ENCODE measurements around the gene TMEM38B.

Gene TMEM38B, protein sequence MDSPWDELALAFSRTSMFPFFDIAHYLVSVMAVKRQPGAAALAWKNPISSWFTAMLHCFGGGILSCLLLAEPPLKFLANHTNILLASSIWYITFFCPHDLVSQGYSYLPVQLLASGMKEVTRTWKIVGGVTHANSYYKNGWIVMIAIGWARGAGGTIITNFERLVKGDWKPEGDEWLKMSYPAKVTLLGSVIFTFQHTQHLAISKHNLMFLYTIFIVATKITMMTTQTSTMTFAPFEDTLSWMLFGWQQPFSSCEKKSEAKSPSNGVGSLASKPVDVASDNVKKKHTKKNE

GRCh38 chr9:105694190-105694847 lies at the start of gene TMEM38B:
TMEM38B (plus strand) TSS chr9:105694541; CDS start chr9:105694661, 120 bp downstream.
- DNase-seq, result peak; percentile 66

DNA sequence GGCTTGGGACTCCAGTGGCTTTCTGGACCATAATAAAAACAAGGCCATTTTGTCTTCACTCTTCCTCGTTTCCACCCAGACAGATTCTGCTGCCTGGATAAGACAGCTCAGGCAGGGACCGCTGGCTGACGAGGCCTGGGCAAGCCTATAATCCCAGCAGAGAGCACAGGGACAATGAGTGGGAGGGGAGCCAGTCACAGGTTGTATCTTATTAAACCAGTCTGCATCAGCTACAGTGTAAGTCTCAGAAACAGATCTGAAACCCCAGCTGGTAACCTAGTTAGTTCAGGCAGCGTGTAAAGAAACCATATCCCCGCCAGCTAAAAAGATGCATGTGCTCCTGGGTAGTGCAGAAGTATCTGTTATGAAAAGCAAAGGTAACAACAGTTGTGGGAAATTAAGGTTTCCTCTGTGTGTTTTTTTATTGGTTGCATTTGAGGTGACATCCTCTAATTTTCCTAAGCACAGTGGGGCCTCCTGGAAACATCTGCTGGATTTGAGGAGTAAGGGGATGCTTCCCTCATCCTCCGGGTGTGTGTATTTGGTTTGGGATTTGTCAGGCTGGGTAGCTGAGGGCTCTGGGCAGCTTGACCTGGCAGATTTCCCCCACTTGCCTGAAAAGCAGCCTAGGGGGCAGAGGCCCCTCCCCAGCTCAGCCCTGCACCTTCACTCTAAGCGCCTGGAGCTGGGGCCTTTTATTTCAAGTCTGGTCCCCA lies 47.3 kb upstream of the TMEM38B start:
- no peak for DNase-seq

GRCh38 chr9:105647595-105648349 lies 46.6 kb upstream of the TMEM38B start:
- no peak for DNase-seq

DNA sequence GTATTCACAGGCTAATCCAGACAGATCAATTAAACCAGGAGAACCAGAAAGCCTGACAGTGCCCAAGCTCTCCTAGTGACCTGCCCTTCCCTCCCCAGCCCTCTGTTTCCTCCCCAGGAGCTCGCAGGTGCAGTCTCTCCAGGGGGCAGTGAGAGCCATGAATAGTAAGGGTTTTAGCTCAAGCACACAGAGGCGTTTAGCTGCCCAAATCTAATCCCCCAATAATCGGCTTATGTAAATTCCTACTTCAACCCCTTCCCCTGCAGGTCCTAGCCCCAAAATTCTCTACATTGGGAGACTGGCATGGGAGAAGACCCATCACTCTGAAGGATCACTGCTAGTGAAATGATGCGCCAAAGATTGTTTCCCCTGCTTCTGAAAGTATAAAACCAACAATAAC lies 42.5 kb upstream of the TMEM38B start:
- DNase-seq, result no peak

- no peak for DNase-seq
Measured at GRCh38 chr9:105656131-105656921, 38.0 kb upstream of the TMEM38B start.

DNA sequence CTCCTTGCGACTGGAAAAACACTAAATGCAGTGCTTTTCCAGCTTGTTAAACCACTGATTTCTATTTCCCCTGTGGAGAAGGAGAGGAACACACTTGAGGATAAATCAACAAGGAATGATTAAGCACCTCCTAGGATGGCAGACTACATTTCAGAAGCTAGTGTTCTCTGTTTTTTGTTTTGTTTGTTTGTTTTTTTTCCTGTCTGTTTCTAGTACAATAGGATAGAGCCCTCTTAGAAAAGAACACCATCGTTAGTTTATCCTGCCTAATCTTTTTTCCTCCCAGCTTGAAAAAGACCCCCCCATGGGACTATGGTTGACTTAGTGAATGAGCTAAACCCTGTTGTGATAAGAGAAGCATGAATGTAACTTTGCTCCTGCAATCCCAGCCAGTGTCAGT lies 36.0 kb upstream of the TMEM38B start:
- DNase-seq, result no peak

GRCh38 chr9:105661011-105661410 lies 33.3 kb upstream of the TMEM38B start:
- no peak for DNase-seq

DNA sequence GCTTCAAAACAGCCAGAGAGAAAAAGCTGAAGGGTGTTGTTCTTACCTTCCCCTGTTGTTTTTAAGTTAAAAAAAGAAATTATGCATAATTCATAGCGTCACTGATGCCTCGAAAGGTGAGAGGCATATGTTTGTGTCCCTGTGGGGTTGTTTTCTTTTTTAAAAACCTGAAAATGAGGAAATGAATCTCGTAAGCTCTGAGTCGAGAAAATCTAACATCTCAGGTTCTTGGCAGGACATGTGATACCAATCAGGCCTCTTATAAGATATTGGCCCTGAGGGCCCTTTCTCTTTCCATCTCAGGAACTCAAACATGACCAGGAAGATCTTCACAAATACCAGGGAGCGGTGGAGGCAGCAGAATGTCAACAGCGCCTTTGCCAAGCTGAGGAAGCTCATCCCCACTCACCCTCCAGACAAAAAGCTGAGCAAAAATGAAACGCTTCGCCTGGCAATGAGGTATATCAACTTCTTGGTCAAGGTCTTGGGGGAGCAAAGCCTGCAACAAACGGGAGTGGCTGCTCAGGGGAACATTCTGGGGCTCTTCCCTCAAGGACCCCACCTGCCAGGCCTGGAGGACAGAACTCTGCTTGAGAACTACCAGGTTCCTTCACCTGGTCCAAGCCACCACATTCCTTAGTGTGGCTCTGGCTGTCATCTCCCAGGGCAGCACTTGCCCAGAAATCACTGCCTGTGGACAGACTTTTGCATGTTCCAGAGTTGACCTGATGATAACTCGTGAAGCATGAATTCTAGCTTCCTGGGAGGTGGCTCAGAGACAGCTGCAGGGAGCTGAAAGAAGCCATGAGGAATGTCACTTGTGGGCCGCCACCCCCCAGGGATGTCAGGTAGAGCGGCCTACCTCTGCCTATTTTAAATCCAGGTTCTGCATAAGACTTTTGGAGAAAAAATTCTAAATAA lies 31.9 kb upstream of the TMEM38B start, which contains the start of gene TAL2:
Gene TAL2 (plus strand): TSS at position 274 of the 921 bp plus-strand sequence. CDS start 40 bp downstream, at position 314.
- DNase-seq, result no peak

GRCh38 chr9:105663914-105664313 lies 30.4 kb upstream of the TMEM38B start:
- no peak for DNase-seq

- DNase-seq, result no peak
Measured at GRCh38 chr9:105667867-105668266, 26.5 kb upstream of the TMEM38B start.

GRCh38 chr9:105670315-105670714 lies 24.0 kb upstream of the TMEM38B start:
- no peak for DNase-seq

- DNase-seq, result no peak
Measured at GRCh38 chr9:105670775-105671174, 23.6 kb upstream of the TMEM38B start.

GRCh38 chr9:105672711-105673234 lies 21.6 kb upstream of the TMEM38B start:
- no peak for DNase-seq

DNA sequence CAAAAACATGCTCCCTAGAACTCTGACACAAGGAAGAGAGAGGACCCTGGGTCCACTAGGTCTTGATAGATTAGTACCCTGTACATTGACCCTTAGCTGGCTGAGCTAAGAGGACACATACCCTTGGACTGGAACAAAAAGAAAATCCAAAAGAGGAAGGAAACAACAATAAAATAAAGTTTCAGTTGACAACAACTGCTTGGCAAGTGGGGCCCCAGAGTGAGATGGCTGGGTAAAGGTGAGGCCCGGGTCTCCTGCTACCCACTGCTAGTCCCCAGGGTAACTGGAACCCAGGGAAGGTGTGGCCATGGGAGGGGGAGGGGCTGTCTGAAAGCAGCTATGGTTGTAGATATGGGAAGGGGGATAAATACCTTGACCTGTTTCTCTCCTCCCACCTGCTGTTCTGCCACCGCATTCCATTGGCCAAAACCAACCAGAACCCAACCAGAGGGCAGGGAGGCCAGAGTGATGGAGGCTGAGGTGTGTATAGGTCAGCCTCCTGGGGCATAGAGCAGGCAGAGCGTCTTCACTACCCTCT lies 20.4 kb upstream of the TMEM38B start:
- no peak for DNase-seq

- no peak for DNase-seq
Measured at GRCh38 chr9:105676351-105676923, 17.9 kb upstream of the TMEM38B start.

DNA sequence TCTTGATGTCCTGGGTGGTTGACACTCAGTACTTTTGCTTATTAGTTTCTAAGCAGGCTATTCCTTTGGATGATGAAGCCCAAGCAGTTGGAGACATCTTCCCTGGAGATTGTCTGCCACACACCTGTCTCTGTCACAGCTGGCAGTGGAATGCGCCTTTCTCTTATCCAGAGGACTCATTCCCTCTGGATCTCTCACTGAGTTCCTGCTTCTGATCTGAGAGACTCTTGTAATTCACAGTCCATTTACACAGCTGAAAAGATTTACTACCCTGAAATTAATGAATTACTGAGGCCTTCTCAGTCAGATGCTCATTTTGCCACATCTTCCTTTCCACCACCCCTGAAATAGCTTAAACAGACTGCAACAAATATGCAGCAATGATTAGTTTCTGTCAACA lies 16.2 kb upstream of the TMEM38B start:
- DNase-seq, result no peak

GRCh38 chr9:105678781-105679180 lies 15.6 kb upstream of the TMEM38B start:
- no peak for DNase-seq

- DNase-seq, result no peak
Measured at GRCh38 chr9:105679257-105680022, 14.9 kb upstream of the TMEM38B start.

GRCh38 chr9:105681313-105681712 lies 13.0 kb upstream of the TMEM38B start:
- DNase-seq, result no peak

Data from stimulated activated naive CD4-positive, alpha-beta T cell treated with Interleukin-2 at 50 U/mL for 16 hours (primary cell).